ENCODE data around the gene DUSP10. TPM values are rescaled to one million over a fixed set of nuclear protein-coding genes. Genes with fewer than 3 reads are reported as not detected.

The DUSP10 gene
- total RNA-seq, 2 experiments from 2014 or later, result 23.9 to 24.6 TPM

GRCh38 chr1:221683681-221684080, 58.2 kb downstream of the DUSP10 start:
- POLR2A ChIA-PET, result no interaction called here
- CTCF ChIA-PET, result no interaction called here

GRCh38 chr1:221680085-221680484, 61.8 kb downstream of the DUSP10 start:
- ChIA-PET CTCF (no interaction called here), POLR2A (no interaction called here)

- CTCF ChIA-PET, result no interaction called here
- POLR2A ChIA-PET, result no interaction called here
These were observed 63.9 kb downstream of the DUSP10 start for GRCh38 chr1:221678014-221678413.

- POLR2A ChIA-PET, result no interaction called here
- CTCF ChIA-PET, result interaction anchor here (0.5 kb wide), 1 partner anchor 18 kb away, joined by 3 read pairs; no protein-coding TSS in a partner anchor
These were observed 65.7 kb downstream of the DUSP10 start for GRCh38 chr1:221675880-221676800.

GRCh38 chr1:221672965-221673364, 68.9 kb downstream of the DUSP10 start:
- ChIA-PET POLR2A (no interaction called here), CTCF (no interaction called here)

GRCh38 chr1:221672239-221672645, 69.6 kb downstream of the DUSP10 start:
- CTCF ChIA-PET, result no interaction called here
- POLR2A ChIA-PET, result no interaction called here

- POLR2A ChIA-PET, result no interaction called here
- CTCF ChIA-PET, result no interaction called here
These were observed 71.8 kb downstream of the DUSP10 start for GRCh38 chr1:221670081-221670480.

GRCh38 chr1:221669441-221669840, 72.4 kb downstream of the DUSP10 start:
- ChIA-PET POLR2A (no interaction called here), CTCF (no interaction called here)

GRCh38 chr1:221667504-221667903, 74.4 kb downstream of the DUSP10 start:
- POLR2A ChIA-PET, result no interaction called here
- CTCF ChIA-PET, result no interaction called here

- ChIA-PET POLR2A (no interaction called here), CTCF (no interaction called here)
These were observed 77.6 kb downstream of the DUSP10 start for GRCh38 chr1:221664253-221664652.

GRCh38 chr1:221663321-221663720, 78.6 kb downstream of the DUSP10 start:
- CTCF ChIA-PET, result no interaction called here
- POLR2A ChIA-PET, result no interaction called here

- ChIA-PET POLR2A (no interaction called here), CTCF (no interaction called here)
These were observed 86.1 kb downstream of the DUSP10 start for GRCh38 chr1:221655766-221656305.
